Measurements from ENCODE around the gene EPN3.
A peak's percentile ranks its signal among the peaks of the same experiment; 100 is the strongest.

The EPN3 gene

DNA sequence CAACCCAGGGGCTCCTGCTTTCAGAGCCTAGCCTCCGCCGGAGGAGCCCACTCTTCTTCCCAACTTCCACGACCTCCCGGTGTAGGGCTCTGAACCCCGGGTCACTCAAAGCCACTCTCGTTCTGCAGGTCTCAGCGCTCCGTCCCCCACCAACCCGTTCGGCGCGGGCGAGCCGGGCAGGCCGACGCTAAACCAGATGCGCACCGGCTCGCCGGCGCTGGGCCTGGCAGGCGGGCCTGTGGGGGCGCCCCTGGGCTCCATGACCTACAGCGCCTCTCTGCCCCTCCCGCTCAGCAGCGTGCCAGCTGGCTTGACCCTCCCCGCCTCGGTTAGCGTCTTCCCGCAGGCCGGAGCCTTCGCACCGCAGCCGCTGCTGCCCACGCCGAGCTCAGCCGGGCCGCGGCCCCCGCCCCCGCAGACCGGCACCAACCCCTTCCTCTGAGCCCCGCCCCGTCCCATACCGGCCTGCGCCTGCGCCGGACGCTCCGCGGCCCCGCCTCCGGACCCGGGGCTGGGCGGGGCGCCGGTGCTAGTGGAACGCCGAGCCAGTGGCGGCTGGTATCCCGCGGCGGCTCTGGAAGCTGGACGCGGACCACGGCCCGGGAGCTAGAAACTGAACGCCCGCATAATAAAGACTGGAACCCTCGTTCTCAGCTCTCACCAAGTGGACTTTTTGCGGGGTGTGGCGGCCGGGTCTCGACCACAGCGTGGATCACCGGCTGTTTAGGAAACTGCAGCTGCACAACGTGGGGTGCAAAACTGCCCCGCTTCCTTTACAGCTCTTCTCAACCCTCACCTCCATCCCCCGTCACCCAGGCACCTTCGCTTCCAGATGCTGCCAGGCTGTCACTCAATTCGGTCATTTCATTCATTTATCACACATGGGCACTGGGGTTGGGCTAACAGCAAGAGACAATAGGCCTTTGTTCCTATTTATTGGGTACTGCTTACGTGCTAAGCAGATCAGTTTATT, 9.5 kb downstream of the EPN3 start:
- Histone ChIP-seq H3K36me3 (replicated peaks in 1 of 2; ENCODE audit: control insufficient read depth in 2 of 2, insufficient read depth in 2 of 2, low read length in 2 of 2) (no peaks in the 10 kb centered on the region), H3K14ac (ENCODE audit: low read length) (no peak overlapping the region), H3K18ac (ENCODE audit: low read length) (peak overlapping the region; percentile 96), H3K4me1 (ENCODE audit: control insufficient read depth in 2 of 2, insufficient read depth in 1 of 2, low read depth in 1 of 2, low read length in 2 of 2) (peaks cover 22 to 27% of the 10 kb centered on the region in 2 donors), H3K27me3 (ENCODE audit: control insufficient read depth in 3 of 3, insufficient read depth in 3 of 3, low read depth in 1 of 3, low read length in 3 of 3) (peaks cover 0 to 27% (median 0%) of the 10 kb centered on the region in 3 experiments), H3K27ac (replicated peaks; ENCODE audit: low read length) (no peak overlapping the region), H3K4ac (ENCODE audit: low read length) (no peak overlapping the region), H3K79me1 (ENCODE audit: low read depth, low read length) (no peaks in the 10 kb centered on the region), H2BK5ac (ENCODE audit: low read length) (peak overlapping the region; percentile 31), H2BK15ac (ENCODE audit: low read length) (peak overlapping the region; percentile 6), H3K9ac (ENCODE audit: low read depth, low read length, poor library complexity) (peak overlapping the region; percentile 85), H2BK120ac (ENCODE audit: low read depth, low read length) (no peak overlapping the region), H2AFZ (ENCODE audit: low read length) (peak overlapping the region; percentile 99), H2AK5ac (ENCODE audit: low read depth, low read length) (peak overlapping the region; percentile 64), H3K4me3 (ENCODE audit: low read length in 2 of 2) (peak overlapping the region; percentile 68 to 79), H3K23ac (ENCODE audit: low read depth, low read length, poor library complexity) (peak overlapping the region; percentile 90), H4K91ac (ENCODE audit: low read depth, low read length, poor library complexity) (no peak overlapping the region), H4K8ac (ENCODE audit: low read depth, low read length) (no peak overlapping the region), H2BK12ac (ENCODE audit: low read length) (peak overlapping the region; percentile 14), H3K4me2 (ENCODE audit: insufficient read depth, low read length, poor library complexity, severe bottlenecking) (peak overlapping the region; percentile 82), H3K9me3 (replicated peaks in 1 of 2; ENCODE audit: control insufficient read depth in 2 of 2, insufficient read depth in 1 of 2, low read depth in 1 of 2, low read length in 2 of 2) (no peaks in the 10 kb centered on the region)
- no CpG with 5 or more reads among the region's 82 CpGs for WGBS, 2 donors (ENCODE audit: extremely low coverage in 2 of 2, insufficient read length in 2 of 2, insufficient replicate concordance in 1 of 2)
- peak; percentile 92 for DNase-seq (ENCODE audit: low spot score)

DNA sequence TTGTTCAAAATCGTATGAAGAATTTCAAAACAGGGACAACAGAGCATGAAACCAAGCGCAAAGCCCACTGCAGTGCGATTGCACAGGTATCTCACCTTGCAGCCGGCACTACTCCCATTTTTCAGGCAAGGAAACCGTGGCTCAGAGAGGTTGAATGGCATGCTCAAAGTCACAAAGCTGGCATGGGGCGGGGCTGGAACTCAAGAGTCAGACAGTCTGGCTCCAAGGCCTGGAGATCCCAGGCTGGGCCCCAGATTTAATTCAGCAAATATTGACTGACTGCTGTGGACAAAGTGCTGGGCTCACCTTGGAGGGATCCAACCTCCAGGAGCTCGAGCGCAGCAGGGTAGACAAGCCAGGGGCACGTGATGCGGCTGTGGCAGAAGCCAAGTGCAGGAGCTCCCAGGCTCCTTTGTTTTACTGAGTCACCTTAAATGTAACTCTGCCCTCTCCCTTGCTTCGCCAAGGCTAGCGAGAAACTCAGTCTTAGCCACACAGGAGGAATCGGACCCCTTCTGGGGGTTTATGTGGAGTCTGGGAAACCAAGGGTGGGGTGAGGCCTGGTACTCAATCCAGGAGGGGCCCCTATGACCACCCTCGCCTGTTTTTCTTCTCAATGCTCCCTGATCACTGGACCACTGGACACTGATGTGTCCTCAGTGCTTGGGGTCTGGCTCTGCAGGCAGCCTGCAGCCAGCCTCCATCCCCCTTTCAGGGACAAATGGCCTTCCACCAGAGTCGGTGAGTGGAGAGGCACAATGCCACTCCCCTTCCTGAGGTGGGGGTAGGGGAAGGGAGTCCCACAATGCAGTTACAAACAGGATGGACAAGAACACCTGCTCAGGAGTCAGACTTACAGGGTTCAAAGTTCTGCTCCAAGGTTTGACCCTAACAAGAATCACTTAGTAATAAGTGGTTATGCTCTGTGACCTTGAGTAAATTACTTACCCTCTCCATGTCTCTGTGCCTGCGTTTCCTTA, 10.6 kb downstream of the EPN3 start:
- Histone ChIP-seq H3K9me3 (replicated peaks in 1 of 2; ENCODE audit: control insufficient read depth in 2 of 2, insufficient read depth in 1 of 2, low read depth in 1 of 2, low read length in 2 of 2) (no peaks in the 10 kb centered on the region), H3K18ac (ENCODE audit: low read length) (peak overlapping the region; percentile 72), H2BK5ac (ENCODE audit: low read length) (no peak overlapping the region), H3K14ac (ENCODE audit: low read length) (no peak overlapping the region), H3K9ac (ENCODE audit: low read depth, low read length, poor library complexity) (peak overlapping the region; percentile 66), H4K8ac (ENCODE audit: low read depth, low read length) (no peak overlapping the region), H3K27me3 (ENCODE audit: control insufficient read depth in 3 of 3, insufficient read depth in 3 of 3, low read depth in 1 of 3, low read length in 3 of 3) (peaks cover 0 to 27% (median 0%) of the 10 kb centered on the region in 3 experiments), H3K4me2 (ENCODE audit: insufficient read depth, low read length, poor library complexity, severe bottlenecking) (no peak overlapping the region), H4K91ac (ENCODE audit: low read depth, low read length, poor library complexity) (peak overlapping the region; percentile 25), H3K36me3 (replicated peaks in 1 of 2; ENCODE audit: control insufficient read depth in 2 of 2, insufficient read depth in 2 of 2, low read length in 2 of 2) (no peaks in the 10 kb centered on the region), H2AK5ac (ENCODE audit: low read depth, low read length) (peak overlapping the region; percentile 5), H2AFZ (ENCODE audit: low read length) (peak overlapping the region; percentile 99), H3K4me3 (ENCODE audit: low read length in 2 of 2) (peak overlapping the region in 1 of 2 donors; percentile 68), H3K4me1 (ENCODE audit: control insufficient read depth in 2 of 2, insufficient read depth in 1 of 2, low read depth in 1 of 2, low read length in 2 of 2) (peaks cover 27 to 33% of the 10 kb centered on the region in 2 donors), H3K23ac (ENCODE audit: low read depth, low read length, poor library complexity) (no peak overlapping the region), H3K27ac (replicated peaks; ENCODE audit: low read length) (no peak overlapping the region), H2BK15ac (ENCODE audit: low read length) (peak overlapping the region; percentile 16), H3K79me1 (ENCODE audit: low read depth, low read length) (peaks cover 2% of the 10 kb centered on the region), H3K4ac (ENCODE audit: low read length) (no peak overlapping the region), H2BK12ac (ENCODE audit: low read length) (no peak overlapping the region), H2BK120ac (ENCODE audit: low read depth, low read length) (no peak overlapping the region)
- WGBS, 2 donors (ENCODE audit: extremely low coverage in 2 of 2, insufficient read length in 2 of 2, insufficient replicate concordance in 1 of 2): no CpG with 5 or more reads among the region's 16 CpGs
- DNase-seq (ENCODE audit: low spot score): no peak

DNA sequence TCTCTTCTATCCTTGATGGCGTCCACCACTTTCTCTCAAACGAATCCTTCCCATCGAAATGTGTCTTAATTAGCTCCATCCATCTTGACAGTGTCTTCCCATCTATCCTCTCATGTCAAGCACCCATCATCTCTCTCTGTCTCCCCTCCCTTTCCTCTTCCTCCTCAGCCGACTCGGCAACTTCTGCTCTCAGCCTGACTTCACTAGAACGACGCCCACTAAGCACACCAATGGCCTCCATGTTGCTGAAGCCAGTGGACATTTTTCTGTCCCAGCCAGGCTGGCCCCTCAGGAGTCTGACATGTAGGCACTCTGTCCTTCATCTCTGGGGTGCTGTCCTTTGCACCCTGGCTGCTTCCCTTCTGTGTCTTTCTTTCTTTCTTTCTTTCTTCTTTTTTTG, 12.0 kb downstream of the EPN3 start:
- H3K27ac ChIP-seq (replicated peaks; ENCODE audit: low read length): no peak overlapping the region
- no peak overlapping the region for H4K8ac ChIP-seq (ENCODE audit: low read depth, low read length)
- no peak overlapping the region for H3K23ac ChIP-seq (ENCODE audit: low read depth, low read length, poor library complexity)
- WGBS, 2 donors (ENCODE audit: extremely low coverage in 2 of 2, insufficient read length in 2 of 2, insufficient replicate concordance in 1 of 2): no CpG with 5 or more reads among the region's 7 CpGs
- H3K4me2 ChIP-seq (ENCODE audit: insufficient read depth, low read length, poor library complexity, severe bottlenecking): no peak overlapping the region
- peak overlapping the region; percentile 3 for H2BK15ac ChIP-seq (ENCODE audit: low read length)
- no peak overlapping the region for H2BK12ac ChIP-seq (ENCODE audit: low read length)
- no peak overlapping the region for H3K14ac ChIP-seq (ENCODE audit: low read length)
- H2BK120ac ChIP-seq (ENCODE audit: low read depth, low read length): no peak overlapping the region
- no peak overlapping the region for H4K91ac ChIP-seq (ENCODE audit: low read depth, low read length, poor library complexity)
- H2AFZ ChIP-seq (ENCODE audit: low read length): no peak overlapping the region
- H3K36me3 ChIP-seq (replicated peaks in 1 of 2; ENCODE audit: control insufficient read depth in 2 of 2, insufficient read depth in 2 of 2, low read length in 2 of 2): peaks cover 0 to under 1% of the 10 kb centered on the region in 2 donors
- DNase-seq (ENCODE audit: low spot score): no peak
- H3K18ac ChIP-seq (ENCODE audit: low read length): no peak overlapping the region
- H3K9ac ChIP-seq (ENCODE audit: low read depth, low read length, poor library complexity): no peak overlapping the region
- peaks cover 4% of the 10 kb centered on the region for H3K79me1 ChIP-seq (ENCODE audit: low read depth, low read length)
- no peak overlapping the region for H3K4ac ChIP-seq (ENCODE audit: low read length)
- no peak overlapping the region for H2BK5ac ChIP-seq (ENCODE audit: low read length)
- peaks cover 0 to 22% (median 0%) of the 10 kb centered on the region in 3 experiments for H3K27me3 ChIP-seq (ENCODE audit: control insufficient read depth in 3 of 3, insufficient read depth in 3 of 3, low read depth in 1 of 3, low read length in 3 of 3)
- H3K4me1 ChIP-seq (ENCODE audit: control insufficient read depth in 2 of 2, insufficient read depth in 1 of 2, low read depth in 1 of 2, low read length in 2 of 2): peaks cover 20 to 26% of the 10 kb centered on the region in 2 donors
- H2AK5ac ChIP-seq (ENCODE audit: low read depth, low read length): no peak overlapping the region
- no peak overlapping the region for H3K4me3 ChIP-seq (ENCODE audit: low read length in 2 of 2)
- no peaks in the 10 kb centered on the region for H3K9me3 ChIP-seq (replicated peaks in 1 of 2; ENCODE audit: control insufficient read depth in 2 of 2, insufficient read depth in 1 of 2, low read depth in 1 of 2, low read length in 2 of 2)
